HEK293T (cell line): ENCODE results near the gene CLEC14A.

Experiments
- ARNT ChIP-seq: fragments of 450-650 bp; IDR thresholded peaks from 2 replicates; pipeline ENCODE4 v1.6.1; 2017; ENCODE audit warnings: mild to moderate bottlenecking
- FOXK2 ChIP-seq: fragments of 450-650 bp; IDR thresholded peaks from 2 replicates; pipeline ENCODE4 v1.6.1; 2016; ENCODE audit warnings: mild to moderate bottlenecking
- SUZ12 ChIP-seq: fragments of 450-650 bp; IDR thresholded peaks from 2 replicates; pipeline ENCODE4 v1.6.1; 2016; ENCODE audit warnings: mild to moderate bottlenecking

DNA sequence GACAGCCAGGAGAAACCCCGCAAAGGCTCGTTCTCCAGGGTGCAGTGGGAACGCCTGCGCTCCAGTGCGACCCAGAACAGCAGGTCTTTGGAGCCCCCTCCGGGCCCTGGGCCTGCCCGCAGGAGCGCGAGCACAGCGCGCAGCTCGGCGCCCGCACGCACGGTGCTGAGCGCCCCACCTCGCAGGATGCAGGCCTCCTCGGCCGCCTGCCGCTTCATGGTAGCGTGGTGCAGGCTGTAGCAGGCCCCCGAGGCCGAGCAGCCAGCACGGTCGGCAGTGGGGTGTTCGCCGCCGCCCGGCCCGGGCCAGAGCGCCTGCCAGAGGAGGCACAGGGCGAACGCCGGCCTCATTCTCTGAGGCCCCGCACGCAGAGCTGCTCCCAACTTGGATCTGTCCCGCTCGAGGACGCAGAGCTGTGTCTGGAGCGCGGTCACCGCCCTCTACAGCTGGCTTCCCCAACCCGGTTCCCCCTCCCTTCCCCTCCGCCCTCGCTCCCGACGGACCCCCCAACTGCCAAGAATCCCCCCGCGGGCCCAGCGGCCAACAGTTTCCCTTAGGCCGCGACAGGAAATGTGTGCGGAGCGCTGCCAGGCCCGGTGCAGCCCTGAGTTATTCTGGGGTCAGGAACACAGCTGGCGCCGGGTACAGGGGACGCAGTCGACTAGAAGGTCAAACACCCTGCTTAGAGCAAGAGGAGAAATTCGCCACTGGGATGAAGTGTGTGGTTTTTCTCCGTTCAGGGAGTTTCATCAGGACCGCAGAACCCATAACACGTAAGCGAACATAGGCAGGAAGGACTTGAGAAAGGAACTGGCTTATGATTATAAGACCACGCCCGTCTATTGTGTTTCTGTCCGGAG, at the start of gene CLEC14A:
- no peak for TF ChIP-seq FOXK2
- TF ChIP-seq SUZ12 = no peak
- TF ChIP-seq ARNT = no peak
